ENCODE data around the gene SUPT20HL2.
"Not testable (repeated sequence)": the region's sequence is repeated elsewhere in the genome, so short reads cannot be mapped to it uniquely, and the experiment has no call there.

GRCh38 chrX:24311507-24312248, 2.2 kb downstream of the SUPT20HL2 start:
- TF ChIP-seq EZH2 (IDR thresholded peaks at IDR 0.05; ENCODE audit: insufficient read depth, poor library complexity, severe bottlenecking); EZH2phosphoT487 (IDR thresholded peaks at IDR 0.05; ENCODE audit: insufficient read depth, low read depth): not testable (repeated sequence)

Measured in GM23248 (cell line).